GM23338 (cell line): ENCODE data around the gene BEST4. TPM values are rescaled to one million over a fixed set of nuclear protein-coding genes. Genes with fewer than 3 reads are reported as not detected.

Experiments
- ATAC-seq: fragments of 200-7000 bp; cut with Tn5 transposase; 3 replicates; pipeline ENCODE4 v1.9.1; 2020
- DNase-seq: peaks from one replicate; pipeline ENCODE4 v3.0.0-alpha.2; 2015; ENCODE audit warnings: low spot score
- H2AFZ ChIP-seq: fragments of 200-600 bp; sonication (generic); 2 replicates; pipeline ENCODE4 v1.8.0; 2016; ENCODE audit warnings: antibody characterized with exemption, mild to moderate bottlenecking, moderate library complexity
- H3F3A ChIP-seq: fragments of 200-600 bp; sonication (generic); replicated peaks from 2 replicates; pipeline ENCODE4 v1.8.0; 2017; ENCODE audit warnings: antibody characterized with exemption, mixed run types, low read depth
- H3K27ac ChIP-seq: fragments of 200-600 bp; sonication (generic); 2 replicates; pipeline ENCODE4 v1.6.1; 2016; ENCODE audit warnings: low read depth
- H3K27me3 ChIP-seq: fragments of 200-600 bp; sonication (generic); 2 replicates; pipeline ENCODE4 v1.8.0; 2016; ENCODE audit warnings: mild to moderate bottlenecking, mixed run types, moderate library complexity; ENCODE audit not compliant: insufficient read depth
- H3K36me3 ChIP-seq: fragments of 200-600 bp; sonication (generic); 2 replicates; pipeline ENCODE4 v1.8.0; 2016; ENCODE audit warnings: mild to moderate bottlenecking; ENCODE audit not compliant: insufficient read depth
- H3K4me1 ChIP-seq: fragments of 200-600 bp; sonication (generic); 2 replicates; pipeline ENCODE4 v1.8.0; 2016; ENCODE audit warnings: mild to moderate bottlenecking, moderate library complexity; ENCODE audit not compliant: insufficient read depth
- H3K4me2 ChIP-seq: fragments of 200-600 bp; sonication (generic); 2 replicates; pipeline ENCODE4 v1.7.1; 2017; ENCODE audit warnings: mixed run types
- H3K4me3 ChIP-seq: fragments of 200-600 bp; sonication (generic); 2 replicates; pipeline ENCODE4 v1.6.1; 2016; ENCODE audit warnings: mixed run types
- H3K79me2 ChIP-seq: fragments of 200-600 bp; sonication (generic); replicated peaks from 2 replicates; pipeline ENCODE4 v1.8.0; 2017; ENCODE audit warnings: mild to moderate bottlenecking; ENCODE audit not compliant: insufficient read depth
- H3K9me2 ChIP-seq: fragments of 200-600 bp; sonication (generic); 2 replicates; pipeline ENCODE4 v1.8.0; 2017; ENCODE audit not compliant: insufficient read depth
- H4K20me1 ChIP-seq: fragments of 200-600 bp; sonication (generic); replicated peaks from 2 replicates; pipeline ENCODE4 v1.8.0; 2017; ENCODE audit warnings: mild to moderate bottlenecking; ENCODE audit not compliant: insufficient read depth
- H3K27ac Mint-ChIP-seq: 2 replicates; pipeline ENCODE4 v1.8.0; 2020; ENCODE audit warnings: inconsistent platforms, mild to moderate bottlenecking, moderate library complexity, mixed read lengths
- H3K27me3 Mint-ChIP-seq: 3 replicates; pipeline ENCODE4 v1.8.0; 2022; ENCODE audit warnings: low read depth, mild to moderate bottlenecking, moderate library complexity, mixed read lengths, inconsistent platforms; ENCODE audit not compliant: insufficient read depth, poor library complexity
- H3K36me3 Mint-ChIP-seq: 3 replicates; pipeline ENCODE4 v1.8.0; 2021; ENCODE audit warnings: low read depth, mild to moderate bottlenecking, inconsistent platforms, moderate library complexity, mixed read lengths
- H3K4me1 Mint-ChIP-seq: 3 replicates; pipeline ENCODE4 v1.8.0; 2020; ENCODE audit warnings: mild to moderate bottlenecking, inconsistent platforms, mixed read lengths
- H3K4me3 Mint-ChIP-seq: 3 replicates; pipeline ENCODE4 v1.8.0; 2021; ENCODE audit warnings: moderate library complexity, mild to moderate bottlenecking, inconsistent platforms, mixed read lengths
- H3K9me3 Mint-ChIP-seq: 3 replicates; pipeline ENCODE4 v1.8.0; 2020; ENCODE audit warnings: moderate library complexity, mild to moderate bottlenecking, inconsistent platforms, mixed read lengths
- CREB1 ChIP-seq: fragments of 250-450 bp; sonication (Bioruptor Pico); IDR thresholded peaks from 2 replicates; pipeline ENCODE4 v1.5.0; 2020; ENCODE audit warnings: low read depth, mild to moderate bottlenecking, moderate library complexity
- CTCF ChIP-seq, 2 experiments: fragments of 200-600 bp in 1 of 2; sonication (generic) in 1 of 2; conservative IDR thresholded peaks; 2 replicates each; pipeline versions ENCODE4 v1.5.1 to v1.6.1; 2016 to 2017; ENCODE audit warnings: antibody characterized with exemption in 2 of 2, low read depth in 2 of 2, mild to moderate bottlenecking in 2 of 2, moderate library complexity in 1 of 2
- ETS1 ChIP-seq: IDR thresholded peaks from 2 replicates; pipeline ENCODE4 v1.6.1; 2016; ENCODE audit warnings: antibody characterized with exemption
- POLR2AphosphoS5 ChIP-seq: IDR thresholded peaks from 2 replicates; pipeline ENCODE4 v1.6.1; 2016; ENCODE audit warnings: antibody characterized with exemption, low read depth
- REST ChIP-seq: IDR thresholded peaks from one replicate; pipeline ENCODE4 v1.6.1; 2018; ENCODE audit warnings: antibody characterized with exemption; ENCODE audit not compliant: unreplicated experiment
- ZNF331 ChIP-seq: fragments of 250-450 bp; sonication (Bioruptor Pico); IDR thresholded peaks from 2 replicates; pipeline ENCODE4 v1.5.0; 2020; ENCODE audit warnings: low read depth, mild to moderate bottlenecking, moderate library complexity
- polyA plus RNA-seq: library from polyadenylated mRNA; unstranded; fragments of >200 nt; fragmentation: Nextera tagmentation; extraction: Ambion mirVana; gene quantifications from 2 replicates; pipeline ENCODE4 v1.2.1, GENCODE V29; 2016
- total RNA-seq: library from RNA; depleted of rRNA; stranded (reverse); fragments of >200 nt; shearing (Covaris generic); gene quantifications from 2 replicates; pipeline ENCODE4 v1.2.3, GENCODE V29; 2014

The BEST4 gene
- total and polyA plus RNA-seq, 2 experiments from 2014 or later, result 0.63 to 1.6 TPM

- peak overlapping the region; percentile 99 for H2AFZ ChIP-seq
- H3K36me3 Mint-ChIP-seq, result peaks cover 8% of the 10 kb centered on the region
- no peaks in the 10 kb centered on the region; the same call in 2 of the 3 replicates for H3K9me3 Mint-ChIP-seq
- H3K27me3 ChIP-seq, result 0 out of 2 replicates have a peak, but pooled peaks cover 10% of the 10 kb centered on the region
- TF ChIP-seq CTCF (conservative IDR thresholded peaks at IDR 0.05; ENCODE audit: low read depth in 2 of 2), result peak; percentile 81 to 92
- TF ChIP-seq POLR2AphosphoS5, result peak; percentile 69
- no peak; the same call in 1 of the 2 replicates for TF ChIP-seq ETS1
- H3K79me2 ChIP-seq, result no peaks in the 10 kb centered on the region
- H3K4me1 ChIP-seq, result peaks cover 22% of the 10 kb centered on the region
- peaks cover 33% of the 10 kb centered on the region for H3K4me1 Mint-ChIP-seq
- peak overlapping the region; percentile 73 for H3K4me3 ChIP-seq
- H3K4me3 Mint-ChIP-seq, result peak overlapping the region; percentile 74
- H3F3A ChIP-seq, result peaks cover 34% of the 10 kb centered on the region
- H3K27ac ChIP-seq, result no peak overlapping the region
- H3K27ac Mint-ChIP-seq, result no peak overlapping the region; the same call in 1 of the 2 replicates
- peak overlapping the region; percentile 92 for H3K4me2 ChIP-seq
- ATAC-seq (peak; percentile 51), DNase-seq (peak; percentile 89)
- H3K27me3 Mint-ChIP-seq, result peaks cover 28% of the 10 kb centered on the region
- no peaks in the 10 kb centered on the region for H3K36me3 ChIP-seq
- H3K9me2 ChIP-seq, result no peaks in the 10 kb centered on the region
- no peaks in the 10 kb centered on the region for H4K20me1 ChIP-seq
Measured at GRCh38 chr1:44786138-44786840, 1.7 kb downstream of the BEST4 start.

- H3K4me1 ChIP-seq, result peaks cover 22% of the 10 kb centered on the region
- H3K4me2 ChIP-seq, result peak overlapping the region; percentile 92
- Mint-ChIP-seq H3K4me1 (peaks cover 33% of the 10 kb centered on the region), H3K36me3 (peaks cover 14% of the 10 kb centered on the region), H3K4me3 (peak overlapping the region; percentile 74), H3K27me3 (peaks cover 28% of the 10 kb centered on the region), H3K27ac (no peak overlapping the region), H3K9me3 (no peaks in the 10 kb centered on the region; the same call in 2 of the 3 replicates)
- H3K27me3 ChIP-seq, result 0 out of 2 replicates have a peak, but pooled peaks cover 10% of the 10 kb centered on the region
- no peaks in the 10 kb centered on the region for H3K9me2 ChIP-seq
- H2AFZ ChIP-seq, result no peak overlapping the region
- peak overlapping the region; percentile 73 for H3K4me3 ChIP-seq
- ATAC-seq (no peak), DNase-seq (no peak)
- no peaks in the 10 kb centered on the region for H3K36me3 ChIP-seq
- H4K20me1 ChIP-seq, result no peaks in the 10 kb centered on the region
- H3K79me2 ChIP-seq, result no peaks in the 10 kb centered on the region
- H3F3A ChIP-seq, result peaks cover 39% of the 10 kb centered on the region
- H3K27ac ChIP-seq, result no peak overlapping the region
- TF ChIP-seq CREB1 (CRISPR knock-in tag) (no peak), ZNF331 (no peak), CTCF (conservative IDR thresholded peaks at IDR 0.05; ENCODE audit: low read depth in 2 of 2) (no peak), REST (no peak)
Measured at GRCh38 chr1:44785501-44786137, 2.4 kb downstream of the BEST4 start.
